Ovary (tissue), 9 donors: Measurements from ENCODE around the gene DAPK1. TPM values are rescaled to one million over a fixed set of nuclear protein-coding genes. Genes with fewer than 3 reads are reported as not detected.

ENCODE experiments used
- DNase-seq, 5 donors: peaks; one replicate each; pipeline ENCODE4 v3.0.0-alpha.2; 2019 to 2020
- H3K27ac ChIP-seq, 2 donors: fragments of 200-600 bp; one replicate each; pipeline versions ENCODE4 v1.5.1 to v1.8.0; 2019 to 2022
- H3K27me3 ChIP-seq: fragments of 200-600 bp; one replicate; pipeline ENCODE4 v1.8.0; 2022
- H3K36me3 ChIP-seq: fragments of 200-600 bp; sonication (generic); one replicate; pipeline ENCODE4 v1.5.1; 2019
- H3K4me1 ChIP-seq: one replicate; pipeline ENCODE4 v1.8.1; 2013; ENCODE audit warnings: mild to moderate bottlenecking, moderate library complexity; ENCODE audit not compliant: insufficient read depth
- H3K4me3 ChIP-seq: fragments of 200-600 bp; sonication (generic); one replicate; pipeline ENCODE4 v1.5.1; 2017
- H3K9me3 ChIP-seq, 2 donors: fragments of 200-600 bp in 1 of 2; sonication (generic) in 1 of 2; one replicate each; pipeline versions ENCODE4 v1.5.1 to v1.8.1; 2013 to 2019; ENCODE audit warnings: mild to moderate bottlenecking in 1 of 2, moderate library complexity in 1 of 2
- EP300 ChIP-seq: sonication (generic); formaldehyde crosslinking; IDR thresholded peaks from one replicate; pipeline ENCODE4 v1.6.1; 2017; ENCODE audit warnings: antibody characterized with exemption
- POLR2A ChIP-seq: fragments of 450-650 bp; IDR thresholded peaks from one replicate; pipeline ENCODE4 v1.6.1; 2017; ENCODE audit warnings: antibody characterized with exemption, mild to moderate bottlenecking, moderate library complexity
- WGBS, 3 donors: extraction: QIAGEN DNeasy Blood & Tissue Kit in 1 of 3; methylation state at CpG; one replicate each; pipeline versions ENCODE4 v1.1.5 to v1.1.7; 2013 to 2017; 5-methylcytosine and 5-hydroxymethylcytosine counted together
- intact Hi-C, 4 donors: fragments of 100-400 bp; cut with DNase I; formaldehyde crosslinking; loops; one replicate each; pipeline versions ENCODE4 v1.11.0 to v1.15.1; 2022 to 2023
- polyA plus RNA-seq, 2 donors: library from polyadenylated mRNA; stranded (reverse); fragments of 200-250 nt in 1 of 2; fragments of 350-450 nt in 1 of 2; fragmentation: Illumina TruSeq in 1 of 2; extraction: RNeasy Lipid Tissue Mini Kit (QIAGEN cat#74804) in 1 of 2; gene quantifications; one replicate each; pipeline ENCODE4 v1.2.3, GENCODE V29; 2013 to 2014
- total RNA-seq, 7 donors: library from RNA; depleted of rRNA in 2 of 7; stranded (reverse); fragments of >200 nt in 2 of 7; fragmentation: NEBNext Ultra II Directional in 3 of 7; extraction: Animal tissue kit (Norgen Biotek cat#: 25700) in 3 of 7; gene quantifications; one replicate each; pipeline versions ENCODE4 v1.1.0 to v1.2.4, GENCODE V29; 2016 to 2023
- TF ChIP-seq, protein P1 (sequence below), 3 donors: fragments of 450-650 bp in 2 of 3; fragments of 200-600 bp in 1 of 3; IDR thresholded peaks; one replicate each; pipeline versions ENCODE4 v1.5.1 to v1.8.0; 2016 to 2022; ENCODE audit warnings: antibody characterized with exemption in 3 of 3, mild to moderate bottlenecking in 1 of 3
- donor health status: DM: no; HTN: no; CAD: no; lungs with moderate emphysema.
- donor health status: DM: no; HTN: no; CAD: no.
- donor health status: Bipolar disorder and iron deficiency.
- donor health status: DM: yes; HTN: yes; CAD: no.
- donor health status: DM: no; HTN: no; CAD: no.
- donor health status: DM: yes; HTN: yes; CAD: no.

DAPK1 gene
- total and polyA plus RNA-seq, 9 donors, result 39.3 to 133 (median 89.6) TPM

DNA sequence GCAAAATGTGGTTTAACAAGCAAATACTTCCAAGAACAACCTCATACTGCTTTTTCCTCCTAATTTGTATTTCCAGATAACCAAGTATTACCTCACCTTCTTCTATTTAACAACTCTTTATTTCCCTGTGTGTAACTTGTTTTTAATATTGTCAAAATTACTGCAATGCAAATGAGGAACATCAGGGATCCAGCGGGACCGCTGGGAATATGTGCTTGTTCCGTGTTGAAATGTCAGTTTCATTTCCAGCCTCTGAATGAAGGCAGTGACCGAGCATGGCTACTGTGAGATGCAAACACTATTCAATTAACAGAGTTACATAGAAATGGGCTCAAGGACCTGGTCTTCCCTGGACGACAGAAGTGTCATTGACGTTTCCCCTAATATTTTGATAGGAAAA lies 117.5 kb downstream of the DAPK1 start:
- H3K4me1 ChIP-seq, result peaks cover 6% of the 10 kb centered on the region

GRCh38 chr9:87615547-87616148 lies 118.0 kb downstream of the DAPK1 start:
- no peaks in the 10 kb centered on the region for H3K9me3 ChIP-seq
- no peaks in the 10 kb centered on the region for H3K36me3 ChIP-seq
- H3K27me3 ChIP-seq, result no peaks in the 10 kb centered on the region
- intact Hi-C loops, result no loop called here
- H3K27ac ChIP-seq, result no peak overlapping the region
- no peak for DNase-seq
- TF ChIP-seq, protein P1, sequence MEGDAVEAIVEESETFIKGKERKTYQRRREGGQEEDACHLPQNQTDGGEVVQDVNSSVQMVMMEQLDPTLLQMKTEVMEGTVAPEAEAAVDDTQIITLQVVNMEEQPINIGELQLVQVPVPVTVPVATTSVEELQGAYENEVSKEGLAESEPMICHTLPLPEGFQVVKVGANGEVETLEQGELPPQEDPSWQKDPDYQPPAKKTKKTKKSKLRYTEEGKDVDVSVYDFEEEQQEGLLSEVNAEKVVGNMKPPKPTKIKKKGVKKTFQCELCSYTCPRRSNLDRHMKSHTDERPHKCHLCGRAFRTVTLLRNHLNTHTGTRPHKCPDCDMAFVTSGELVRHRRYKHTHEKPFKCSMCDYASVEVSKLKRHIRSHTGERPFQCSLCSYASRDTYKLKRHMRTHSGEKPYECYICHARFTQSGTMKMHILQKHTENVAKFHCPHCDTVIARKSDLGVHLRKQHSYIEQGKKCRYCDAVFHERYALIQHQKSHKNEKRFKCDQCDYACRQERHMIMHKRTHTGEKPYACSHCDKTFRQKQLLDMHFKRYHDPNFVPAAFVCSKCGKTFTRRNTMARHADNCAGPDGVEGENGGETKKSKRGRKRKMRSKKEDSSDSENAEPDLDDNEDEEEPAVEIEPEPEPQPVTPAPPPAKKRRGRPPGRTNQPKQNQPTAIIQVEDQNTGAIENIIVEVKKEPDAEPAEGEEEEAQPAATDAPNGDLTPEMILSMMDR (IDR thresholded peaks at IDR 0.05), result no peak
- TF ChIP-seq EP300 (no peak), POLR2A (no peak)
- 92 to 93% (median 92%) methylated on average over 6 of the region's 6 CpGs for WGBS, 3 donors
- no peak overlapping the region for H3K4me3 ChIP-seq
- peaks cover 2% of the 10 kb centered on the region for H3K4me1 ChIP-seq

More for the DNA sequence above, 117.5 kb downstream of the DAPK1 start:
- no peaks in the 10 kb centered on the region for H3K36me3 ChIP-seq
- H3K4me3 ChIP-seq, result no peak overlapping the region
- intact Hi-C loops, result no loop called here
- TF ChIP-seq POLR2A, result no peak
- TF ChIP-seq, protein P1 (IDR thresholded peaks at IDR 0.05), result no peak
- no peak for TF ChIP-seq EP300
- no peaks in the 10 kb centered on the region for H3K9me3 ChIP-seq
- 95 to 96% (median 95%) methylated on average over 6 of the region's 6 CpGs for WGBS, 3 donors
- no peak overlapping the region for H3K27ac ChIP-seq
- no peak for DNase-seq
- H3K27me3 ChIP-seq, result no peaks in the 10 kb centered on the region

DNA sequence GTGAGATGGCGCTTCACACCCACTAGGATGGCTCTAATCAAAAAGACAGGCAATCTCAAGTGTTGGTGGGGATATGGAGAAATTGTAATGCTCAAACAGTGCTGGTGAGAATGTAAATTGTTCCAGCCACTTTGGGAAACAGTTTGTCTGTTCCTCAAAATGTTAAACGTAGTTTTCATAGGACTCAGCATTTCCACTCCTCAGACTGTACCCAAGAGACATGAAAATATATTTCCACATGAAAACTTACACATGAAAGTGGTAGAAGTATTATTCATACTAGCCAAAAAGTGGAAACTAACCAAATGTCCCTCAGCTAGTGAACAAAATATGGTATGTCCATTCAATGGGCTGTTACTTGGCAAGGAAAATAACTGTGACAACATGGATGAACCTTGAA lies 120.6 kb downstream of the DAPK1 start:
- TF ChIP-seq, protein P1 (IDR thresholded peaks at IDR 0.05), result no peak
- TF ChIP-seq EP300 (no peak), POLR2A (no peak)
- H3K4me1 ChIP-seq, result no peaks in the 10 kb centered on the region

GRCh38 chr9:87618931-87619330 lies 121.3 kb downstream of the DAPK1 start:
- TF ChIP-seq POLR2A, result no peak
- TF ChIP-seq, protein P1 (IDR thresholded peaks at IDR 0.05), result no peak
- TF ChIP-seq EP300, result no peak
- H3K27me3 ChIP-seq, result no peaks in the 10 kb centered on the region
- H3K4me3 ChIP-seq, result no peak overlapping the region
- no peaks in the 10 kb centered on the region for H3K9me3 ChIP-seq
- no peaks in the 10 kb centered on the region for H3K36me3 ChIP-seq
- intact Hi-C loops, result no loop called here
- no peak for DNase-seq
- no peak overlapping the region for H3K27ac ChIP-seq
- no peaks in the 10 kb centered on the region for H3K4me1 ChIP-seq
- 79 to 89% (median 88%) methylated on average over 3 of the region's 3 CpGs for WGBS, 3 donors

More for the DNA sequence above, 120.6 kb downstream of the DAPK1 start:
- Histone ChIP-seq H3K9me3 (no peaks in the 10 kb centered on the region), H3K4me3 (no peak overlapping the region), H3K27me3 (no peaks in the 10 kb centered on the region), H3K36me3 (no peaks in the 10 kb centered on the region), H3K27ac (no peak overlapping the region)
- 85 to 88% (median 87%) methylated on average over 2 of the region's 2 CpGs for WGBS, 3 donors
- intact Hi-C loops, result no loop called here
- DNase-seq, result no peak
